ENCODE measurements around the gene BPI.

BPI gene

DNA sequence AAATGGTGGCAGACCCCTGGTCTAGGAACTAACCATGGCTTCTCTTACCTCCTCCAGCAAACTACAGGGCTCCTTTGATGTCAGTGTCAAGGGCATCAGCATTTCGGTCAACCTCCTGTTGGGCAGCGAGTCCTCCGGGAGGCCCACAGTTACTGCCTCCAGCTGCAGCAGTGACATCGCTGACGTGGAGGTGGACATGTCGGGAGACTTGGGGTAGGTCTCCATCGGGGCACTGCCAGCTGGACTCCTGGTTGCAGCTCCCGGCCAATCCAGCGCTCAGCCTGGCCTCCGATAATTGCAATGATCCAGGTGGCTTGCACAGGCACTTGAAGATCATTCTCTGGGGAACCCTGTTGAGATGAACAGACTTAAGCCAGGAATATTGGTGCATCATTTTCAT, 50.3 kb downstream of the BPI start:
- H3K36me3 ChIP-seq (ENCODE audit: low read depth) = no peaks in the 10 kb centered on the region
- no peak overlapping the region for H3K4me3 ChIP-seq (ENCODE audit: severe bottlenecking)
- H3K9me3 ChIP-seq (ENCODE audit: severe bottlenecking) = no peaks in the 10 kb centered on the region
- no peak for TF ChIP-seq CTCF (IDR thresholded peaks at IDR 0.05; ENCODE audit: poor library complexity, severe bottlenecking)
- H3K4me1 ChIP-seq (ENCODE audit: insufficient read depth, poor library complexity, severe bottlenecking) = no peaks in the 10 kb centered on the region
- ATAC-seq (ENCODE audit: low read depth) (no peak), DNase-seq (ENCODE audit: low spot score) (no peak)
- no peak overlapping the region for H3K27ac ChIP-seq (ENCODE audit: poor library complexity, severe bottlenecking)
- no peaks in the 10 kb centered on the region for H3K27me3 ChIP-seq (ENCODE audit: insufficient read depth, poor library complexity, severe bottlenecking)

DNA sequence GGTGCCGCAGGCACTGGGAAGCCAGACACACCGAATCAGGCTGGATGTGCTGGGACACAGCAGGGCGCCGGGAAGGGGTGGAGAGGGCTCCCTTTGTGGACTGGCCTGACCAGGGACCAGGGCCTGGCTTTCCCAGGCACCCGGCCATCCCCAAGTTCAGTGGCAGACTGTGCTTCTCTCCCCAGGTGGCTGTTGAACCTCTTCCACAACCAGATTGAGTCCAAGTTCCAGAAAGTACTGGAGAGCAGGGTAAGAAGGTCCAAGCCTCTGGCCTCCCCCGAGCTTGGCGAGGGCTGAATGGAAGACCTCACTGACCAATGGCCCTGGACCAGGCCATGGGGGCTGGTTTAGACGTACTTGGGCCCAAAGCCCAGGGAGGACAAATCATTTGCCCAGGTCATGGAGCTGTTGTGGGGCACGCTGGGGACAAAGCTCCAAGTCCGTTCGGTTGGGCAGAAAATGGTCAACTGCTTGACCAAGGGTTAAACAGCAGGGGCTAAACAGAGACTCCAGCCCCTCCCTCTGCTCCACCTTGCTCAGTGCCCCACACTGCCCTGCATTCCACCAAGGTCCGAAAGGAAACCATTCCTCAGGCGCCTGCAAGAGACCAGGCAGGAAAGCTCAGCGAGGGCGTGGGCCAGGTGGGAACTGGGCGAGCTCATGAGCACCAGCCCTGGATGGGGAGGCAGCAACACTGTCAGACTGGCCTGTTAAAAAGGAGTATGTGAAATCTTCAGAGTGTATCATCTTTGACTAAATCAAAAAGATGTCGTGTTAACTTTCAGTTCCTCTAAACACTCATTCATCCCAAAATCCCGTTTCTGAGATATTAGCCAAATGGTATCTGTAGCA, 51.4 kb downstream of the BPI start:
- no peaks in the 10 kb centered on the region for H3K27me3 ChIP-seq (ENCODE audit: insufficient read depth, poor library complexity, severe bottlenecking)
- H3K4me1 ChIP-seq (ENCODE audit: insufficient read depth, poor library complexity, severe bottlenecking) = no peaks in the 10 kb centered on the region
- H3K36me3 ChIP-seq (ENCODE audit: low read depth) = no peaks in the 10 kb centered on the region
- ATAC-seq (ENCODE audit: low read depth) (peak; percentile 55), DNase-seq (ENCODE audit: low spot score) (no peak)
- H3K27ac ChIP-seq (ENCODE audit: poor library complexity, severe bottlenecking) = no peak overlapping the region
- no peak for TF ChIP-seq CTCF (IDR thresholded peaks at IDR 0.05; ENCODE audit: poor library complexity, severe bottlenecking)
- H3K4me3 ChIP-seq (ENCODE audit: severe bottlenecking) = no peak overlapping the region
- H3K9me3 ChIP-seq (ENCODE audit: severe bottlenecking) = no peaks in the 10 kb centered on the region

- Histone ChIP-seq H3K4me3 (ENCODE audit: severe bottlenecking) (no peak overlapping the region), H3K27ac (ENCODE audit: poor library complexity, severe bottlenecking) (no peak overlapping the region), H3K36me3 (ENCODE audit: low read depth) (no peaks in the 10 kb centered on the region), H3K4me1 (ENCODE audit: insufficient read depth, poor library complexity, severe bottlenecking) (no peaks in the 10 kb centered on the region), H3K27me3 (ENCODE audit: insufficient read depth, poor library complexity, severe bottlenecking) (no peaks in the 10 kb centered on the region), H3K9me3 (ENCODE audit: severe bottlenecking) (no peaks in the 10 kb centered on the region)
- ATAC-seq (ENCODE audit: low read depth) = no peak
- TF ChIP-seq CTCF (IDR thresholded peaks at IDR 0.05; ENCODE audit: poor library complexity, severe bottlenecking) = no peak
- DNase-seq (ENCODE audit: low spot score) = no peak
Observed at GRCh38 chr20:38357653-38358207, 53.8 kb downstream of the BPI start.

GRCh38 chr20:38358556-38358955, 54.6 kb downstream of the BPI start:
- no peak for DNase-seq (ENCODE audit: low spot score)
- no peak for TF ChIP-seq CTCF (IDR thresholded peaks at IDR 0.05; ENCODE audit: poor library complexity, severe bottlenecking)
- Histone ChIP-seq H3K4me3 (ENCODE audit: severe bottlenecking) (no peak overlapping the region), H3K27ac (ENCODE audit: poor library complexity, severe bottlenecking) (no peak overlapping the region), H3K36me3 (ENCODE audit: low read depth) (no peaks in the 10 kb centered on the region), H3K4me1 (ENCODE audit: insufficient read depth, poor library complexity, severe bottlenecking) (no peaks in the 10 kb centered on the region), H3K9me3 (ENCODE audit: severe bottlenecking) (no peaks in the 10 kb centered on the region), H3K27me3 (ENCODE audit: insufficient read depth, poor library complexity, severe bottlenecking) (no peaks in the 10 kb centered on the region)
- ATAC-seq (ENCODE audit: low read depth) = no peak
